HUES6 (cell line): ENCODE results near the gene MRPS18A.

Experiments used
- H3K27ac ChIP-seq: 2 replicates; pipeline ENCODE4 v1.7.0; 2013; ENCODE audit warnings: low read depth, mild to moderate bottlenecking, low read length, inconsistent platforms
- H3K27me3 ChIP-seq: 2 replicates; pipeline ENCODE4 v1.6.1; 2013; ENCODE audit warnings: low read length; ENCODE audit not compliant: control insufficient read depth, insufficient read depth
- H3K36me3 ChIP-seq: 2 replicates; pipeline ENCODE4 v1.6.1; 2013; ENCODE audit warnings: low read length; ENCODE audit not compliant: control insufficient read depth, insufficient read depth
- H3K4me1 ChIP-seq: 2 replicates; pipeline ENCODE4 v1.6.1; 2013; ENCODE audit warnings: low read length; ENCODE audit not compliant: control insufficient read depth, insufficient read depth
- H3K4me3 ChIP-seq: 2 replicates; pipeline ENCODE4 v1.5.1; 2013; ENCODE audit warnings: low read depth, low read length
- H3K9ac ChIP-seq: one replicate; pipeline ENCODE4 v1.6.1; 2013; ENCODE audit warnings: mild to moderate bottlenecking, low read length
- H3K9me3 ChIP-seq: 2 replicates; pipeline ENCODE4 v1.6.1; 2013; ENCODE audit warnings: low read depth, low read length; ENCODE audit not compliant: control insufficient read depth, insufficient read depth

Gene MRPS18A

GRCh38 chr6:43629104-43629504 lies 58.5 kb downstream of the MRPS18A start, which contains the start of gene GTPBP2:
Gene GTPBP2 (minus strand): TSS chr6:43629264. CDS start chr6:43629162, 102 bp downstream.
- peaks cover 33% of the 10 kb centered on the region for H3K36me3 ChIP-seq
- H3K9me3 ChIP-seq = no peaks in the 10 kb centered on the region
- no peaks in the 10 kb centered on the region for H3K27me3 ChIP-seq
- H3K4me3 ChIP-seq = peak within 1 kb of the TSS; percentile 74
- peak within 1 kb of the TSS; percentile 73 for H3K9ac ChIP-seq
- peak within 1 kb of the TSS; percentile 62 for H3K27ac ChIP-seq
- H3K4me1 ChIP-seq = peaks cover 8% of the 10 kb centered on the region

- H3K27me3 ChIP-seq = no peaks in the 10 kb centered on the region
- peaks cover 8% of the 10 kb centered on the region for H3K4me1 ChIP-seq
- no peaks in the 10 kb centered on the region for H3K9me3 ChIP-seq
- H3K9ac ChIP-seq = peak overlapping the region; percentile 63
- H3K27ac ChIP-seq = peak overlapping the region; percentile 56; the same call in 1 of the 2 replicates
- peak overlapping the region; percentile 74 for H3K4me3 ChIP-seq
- peaks cover 39% of the 10 kb centered on the region for H3K36me3 ChIP-seq
Measured at GRCh38 chr6:43628393-43629103, 59.0 kb downstream of the MRPS18A start.

- peak overlapping the region; percentile 35 for H3K9ac ChIP-seq
- H3K4me3 ChIP-seq = no peak overlapping the region
- no peaks in the 10 kb centered on the region for H3K9me3 ChIP-seq
- H3K27ac ChIP-seq = no peak overlapping the region
- H3K36me3 ChIP-seq = peaks cover 52% of the 10 kb centered on the region
- no peaks in the 10 kb centered on the region for H3K27me3 ChIP-seq
- H3K4me1 ChIP-seq = peaks cover 8% of the 10 kb centered on the region
Measured at GRCh38 chr6:43627008-43627825, 60.4 kb downstream of the MRPS18A start.

GRCh38 chr6:43625393-43625992 lies 62.1 kb downstream of the MRPS18A start:
- peaks cover 69% of the 10 kb centered on the region for H3K36me3 ChIP-seq
- H3K27me3 ChIP-seq = no peaks in the 10 kb centered on the region
- no peak overlapping the region for H3K9ac ChIP-seq
- H3K27ac ChIP-seq = no peak overlapping the region
- no peak overlapping the region for H3K4me3 ChIP-seq
- H3K4me1 ChIP-seq = peaks cover 4% of the 10 kb centered on the region
- no peaks in the 10 kb centered on the region for H3K9me3 ChIP-seq

- Histone ChIP-seq H3K27me3 (no peaks in the 10 kb centered on the region), H3K9ac (no peak overlapping the region), H3K9me3 (no peaks in the 10 kb centered on the region), H3K4me3 (no peak overlapping the region), H3K27ac (no peak overlapping the region), H3K4me1 (no peaks in the 10 kb centered on the region), H3K36me3 (peaks cover 75% of the 10 kb centered on the region)
Measured at GRCh38 chr6:43624786-43625288, 62.8 kb downstream of the MRPS18A start.

- Histone ChIP-seq H3K9me3 (no peaks in the 10 kb centered on the region), H3K36me3 (peaks cover 81% of the 10 kb centered on the region), H3K27ac (no peak overlapping the region), H3K27me3 (no peaks in the 10 kb centered on the region), H3K9ac (no peak overlapping the region), H3K4me1 (no peaks in the 10 kb centered on the region), H3K4me3 (no peak overlapping the region)
Measured at GRCh38 chr6:43623880-43624785, 63.5 kb downstream of the MRPS18A start.

GRCh38 chr6:43622541-43622940 lies 65.0 kb downstream of the MRPS18A start:
- Histone ChIP-seq H3K27ac (no peak overlapping the region), H3K36me3 (peaks cover 83% of the 10 kb centered on the region), H3K27me3 (no peaks in the 10 kb centered on the region), H3K9me3 (no peaks in the 10 kb centered on the region), H3K4me1 (no peaks in the 10 kb centered on the region), H3K4me3 (no peak overlapping the region), H3K9ac (no peak overlapping the region)

- Histone ChIP-seq H3K9me3 (no peaks in the 10 kb centered on the region), H3K4me1 (no peaks in the 10 kb centered on the region), H3K27ac (no peak overlapping the region), H3K4me3 (no peak overlapping the region), H3K9ac (no peak overlapping the region), H3K36me3 (peaks cover 75% of the 10 kb centered on the region), H3K27me3 (no peaks in the 10 kb centered on the region)
Measured at GRCh38 chr6:43621836-43622180, 65.8 kb downstream of the MRPS18A start.
